Lung (tissue), 12 donors: ENCODE results near the gene CHRNA9. TPM values are rescaled to one million over a fixed set of nuclear protein-coding genes. Genes with fewer than 3 reads are reported as not detected.
A peak's percentile ranks its signal among the peaks of the same experiment; 100 is the strongest.

ENCODE experiments used
- ATAC-seq: fragments of 200-7000 bp; cut with Tn5 transposase; one replicate; pipeline ENCODE4 v1.9.1; 2020; ENCODE audit warnings: moderate number of reproducible peaks; ENCODE audit not compliant: insufficient read depth, low FRiP score
- DNase-seq, 3 donors: peaks; one replicate each; pipeline ENCODE4 v3.0.0-alpha.2; 2013 to 2017
- H3K27ac ChIP-seq, 2 donors: one replicate each; pipeline ENCODE4 v1.5.1; 2013; ENCODE audit warnings: mild to moderate bottlenecking in 2 of 2, moderate library complexity in 2 of 2, control low read depth in 1 of 2, inconsistent platforms in 1 of 2, low read depth in 1 of 2, low read length in 1 of 2
- H3K27me3 ChIP-seq, 3 donors: one replicate each; pipeline ENCODE4 v1.5.1; 2013; ENCODE audit warnings: low read length in 2 of 3; ENCODE audit not compliant: control insufficient read depth in 3 of 3, insufficient read depth in 3 of 3
- H3K36me3 ChIP-seq, 4 donors: one replicate each; pipeline ENCODE4 v1.5.1; 2013; ENCODE audit warnings: low read length in 4 of 4, mild to moderate bottlenecking in 1 of 4, moderate library complexity in 1 of 4; ENCODE audit not compliant: control insufficient read depth in 4 of 4, insufficient read depth in 4 of 4
- H3K4me1 ChIP-seq, 5 donors: one replicate each; pipeline ENCODE4 v1.5.1; 2013; ENCODE audit warnings: low read length in 5 of 5, mild to moderate bottlenecking in 2 of 5, moderate library complexity in 1 of 5; ENCODE audit not compliant: control insufficient read depth in 5 of 5, insufficient read depth in 5 of 5
- H3K4me3 ChIP-seq: one replicate; pipeline ENCODE4 v1.5.1; 2013; ENCODE audit warnings: mild to moderate bottlenecking, control low read depth, moderate library complexity
- H3K9ac ChIP-seq, 2 donors: one replicate each; pipeline ENCODE4 v1.5.1; 2013; ENCODE audit warnings: low read length in 2 of 2, control low read depth in 1 of 2; ENCODE audit not compliant: insufficient read depth in 1 of 2
- H3K9me3 ChIP-seq, 4 donors: one replicate each; pipeline ENCODE4 v1.5.1; 2013; ENCODE audit warnings: low read length in 3 of 4, mild to moderate bottlenecking in 1 of 4, moderate library complexity in 1 of 4; ENCODE audit not compliant: control insufficient read depth in 4 of 4, insufficient read depth in 3 of 4
- WGBS, 2 donors: extraction: QIAGEN DNeasy Blood & Tissue Kit; methylation state at CpG; one replicate each; pipeline ENCODE4 v1.1.7; 2013; 5-methylcytosine and 5-hydroxymethylcytosine counted together
- polyA plus RNA-seq, 2 donors: library from polyadenylated mRNA; stranded (reverse); fragments of 200-250 nt; gene quantifications; one replicate each; pipeline ENCODE4 v1.2.1, GENCODE V29; 2013
- total RNA-seq, 2 donors: library from RNA; depleted of rRNA in 1 of 2; stranded (reverse); fragments of >200 nt in 1 of 2; gene quantifications; one replicate each; pipeline ENCODE4 v1.2.1, GENCODE V29; 2014 to 2021
- TF ChIP-seq, protein P1 (sequence below): IDR thresholded peaks from 2 replicates; pipeline ENCODE4 v1.5.1; 2012; ENCODE audit warnings: mild to moderate bottlenecking; ENCODE audit errors: control extremely low read depth, extremely low read depth
- donor health status: control.
- donor health status: control.
- donor health status: Bipolar disorder and iron deficiency.
- donor health status: healthy.
- donor health status: DM: yes; HTN: yes; CAD: no.

The CHRNA9 gene
- total and polyA plus RNA-seq, 4 donors, result 0.09 TPM; not detected in 3

DNA sequence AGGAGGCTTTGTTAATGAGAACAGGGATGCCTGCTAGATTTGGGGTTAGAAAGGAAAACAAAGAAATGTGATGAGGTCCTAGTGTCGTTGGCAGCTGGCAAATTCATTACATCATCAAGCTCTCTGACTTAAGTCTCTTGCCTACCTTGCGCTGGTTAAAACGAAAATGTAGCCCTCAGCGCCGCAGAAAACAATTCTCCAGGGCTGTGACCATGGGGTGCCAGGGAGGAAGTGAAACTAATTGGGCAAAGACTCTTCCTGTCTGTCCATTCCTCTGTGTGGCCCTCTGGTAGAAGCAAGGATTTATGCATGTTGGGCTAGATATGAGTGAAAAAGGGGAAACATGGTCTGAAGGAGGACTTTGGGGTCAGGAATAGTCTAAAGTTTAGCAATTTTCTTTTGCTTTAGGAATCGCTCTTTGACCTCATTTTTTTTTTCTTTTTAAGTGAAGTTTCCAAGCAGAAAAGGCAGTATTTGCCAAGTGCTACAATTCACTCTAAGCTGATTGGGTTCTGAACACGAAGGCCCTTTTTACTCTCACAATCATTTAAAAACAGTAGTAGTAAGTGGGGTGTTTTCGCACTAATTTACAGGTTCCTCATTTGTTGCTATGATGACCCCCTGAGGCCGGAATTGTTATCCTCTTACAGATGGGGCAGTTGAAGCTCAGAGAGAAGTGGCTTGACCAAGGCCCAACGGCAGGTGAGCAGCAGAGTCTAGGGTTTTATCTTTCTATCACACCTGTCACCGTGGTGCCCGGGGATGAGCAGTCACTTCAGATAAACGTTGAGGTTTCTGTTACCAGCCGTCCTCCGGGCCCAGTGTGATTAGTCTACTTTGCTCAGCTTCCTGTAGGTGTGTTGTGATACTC lies 27.3 kb upstream of the CHRNA9 start:
- DNase-seq (peak in 1 of 3 donors; percentile 19), ATAC-seq (peak; percentile 29)
- peaks cover 0 to 7% (median 0%) of the 10 kb centered on the region in 4 donors for H3K9me3 ChIP-seq
- peaks cover 0 to 6% (median 4%) of the 10 kb centered on the region in 5 donors for H3K4me1 ChIP-seq
- WGBS, 2 donors, result 27 to 48% methylated on average over 15 of the region's 15 CpGs
- no peak overlapping the region for H3K9ac ChIP-seq
- TF ChIP-seq, protein P1, sequence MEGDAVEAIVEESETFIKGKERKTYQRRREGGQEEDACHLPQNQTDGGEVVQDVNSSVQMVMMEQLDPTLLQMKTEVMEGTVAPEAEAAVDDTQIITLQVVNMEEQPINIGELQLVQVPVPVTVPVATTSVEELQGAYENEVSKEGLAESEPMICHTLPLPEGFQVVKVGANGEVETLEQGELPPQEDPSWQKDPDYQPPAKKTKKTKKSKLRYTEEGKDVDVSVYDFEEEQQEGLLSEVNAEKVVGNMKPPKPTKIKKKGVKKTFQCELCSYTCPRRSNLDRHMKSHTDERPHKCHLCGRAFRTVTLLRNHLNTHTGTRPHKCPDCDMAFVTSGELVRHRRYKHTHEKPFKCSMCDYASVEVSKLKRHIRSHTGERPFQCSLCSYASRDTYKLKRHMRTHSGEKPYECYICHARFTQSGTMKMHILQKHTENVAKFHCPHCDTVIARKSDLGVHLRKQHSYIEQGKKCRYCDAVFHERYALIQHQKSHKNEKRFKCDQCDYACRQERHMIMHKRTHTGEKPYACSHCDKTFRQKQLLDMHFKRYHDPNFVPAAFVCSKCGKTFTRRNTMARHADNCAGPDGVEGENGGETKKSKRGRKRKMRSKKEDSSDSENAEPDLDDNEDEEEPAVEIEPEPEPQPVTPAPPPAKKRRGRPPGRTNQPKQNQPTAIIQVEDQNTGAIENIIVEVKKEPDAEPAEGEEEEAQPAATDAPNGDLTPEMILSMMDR, result no peak
- H3K36me3 ChIP-seq, result no peaks in the 10 kb centered on the region
- H3K27ac ChIP-seq, result no peak overlapping the region
- no peak overlapping the region for H3K4me3 ChIP-seq
- H3K27me3 ChIP-seq, result no peaks in the 10 kb centered on the region

DNA sequence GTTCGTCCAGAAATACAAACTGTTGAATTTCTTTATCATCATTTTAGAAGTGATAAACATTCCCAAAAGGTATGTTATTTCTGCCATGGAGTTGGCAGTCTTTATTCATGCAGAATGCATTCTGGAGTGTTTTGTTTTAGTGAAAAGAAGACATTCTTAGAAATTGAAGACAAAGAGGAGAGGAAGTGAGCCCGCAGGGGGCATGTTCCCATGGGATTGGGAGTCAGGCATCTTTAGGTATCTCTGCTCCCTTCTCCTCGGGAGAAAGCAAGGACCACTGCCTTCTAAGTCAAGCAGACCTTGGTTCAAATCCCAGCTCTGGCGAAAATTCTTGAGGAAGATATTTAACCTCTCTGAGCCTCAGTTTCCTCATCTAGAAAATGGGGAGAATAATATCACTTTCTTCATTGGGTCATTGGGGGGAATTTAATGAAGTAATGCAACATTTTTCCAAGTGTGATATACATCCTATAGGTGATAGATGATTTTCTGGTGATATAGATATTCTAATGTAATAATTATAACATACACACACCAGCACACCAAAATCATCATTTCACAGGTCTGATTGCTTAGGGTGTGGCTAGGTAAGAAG lies 26.5 kb upstream of the CHRNA9 start:
- ATAC-seq (no peak), DNase-seq (no peak)
- WGBS, 2 donors, result 62 to 63% methylated on average over 4 of the region's 4 CpGs
- no peaks in the 10 kb centered on the region for H3K36me3 ChIP-seq
- TF ChIP-seq, protein P1, result no peak
- peaks cover 0 to 5% (median 0%) of the 10 kb centered on the region in 4 donors for H3K9me3 ChIP-seq
- H3K9ac ChIP-seq, result peak overlapping the region in 1 of 2 donors; percentile 38
- H3K4me3 ChIP-seq, result no peak overlapping the region
- no peak overlapping the region for H3K27ac ChIP-seq
- H3K4me1 ChIP-seq, result peaks cover 0 to 6% (median 4%) of the 10 kb centered on the region in 5 donors
- H3K27me3 ChIP-seq, result no peaks in the 10 kb centered on the region

DNA sequence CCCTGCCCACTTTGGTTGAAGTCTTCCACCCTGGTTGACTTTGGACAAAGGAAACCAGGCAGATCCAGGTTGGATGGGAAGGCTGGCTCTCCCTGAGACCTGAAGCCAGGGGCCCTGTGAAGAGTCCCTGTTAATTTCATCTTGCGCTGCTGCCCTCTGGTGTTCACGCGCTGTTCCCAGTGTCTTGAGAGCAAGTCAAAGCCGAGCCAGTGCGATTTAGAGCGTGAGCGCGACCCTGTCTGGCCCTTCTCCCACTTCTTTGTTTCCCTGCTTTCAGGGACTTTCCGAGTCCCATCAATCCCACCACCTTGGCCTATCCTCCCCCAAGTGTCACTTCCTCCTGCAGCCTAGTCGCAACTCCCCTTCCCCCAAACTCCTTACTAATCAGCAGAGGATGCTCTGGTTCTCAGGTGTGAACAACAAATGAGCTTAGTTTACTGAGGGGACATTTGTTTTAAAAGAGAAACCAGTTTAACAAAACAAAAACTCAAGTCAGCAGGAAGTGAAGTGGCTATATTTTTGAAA lies 25.8 kb upstream of the CHRNA9 start:
- H3K4me3 ChIP-seq, result no peak overlapping the region
- peak; percentile 90 to 93 (median 91) for DNase-seq
- H3K9ac ChIP-seq, result peak overlapping the region in 1 of 2 donors; percentile 37
- H3K27ac ChIP-seq, result peak overlapping the region in 1 of 2 donors; percentile 55
- peaks cover 0 to 5% (median 0%) of the 10 kb centered on the region in 4 donors for H3K9me3 ChIP-seq
- H3K4me1 ChIP-seq, result peaks cover 0 to 6% (median 4%) of the 10 kb centered on the region in 5 donors
- H3K36me3 ChIP-seq, result no peaks in the 10 kb centered on the region
- WGBS, 2 donors, result 0 to 2% methylated on average over 10 of the region's 10 CpGs
- TF ChIP-seq, protein P1, result peak; percentile 88
- ATAC-seq, result peak; percentile 66
- H3K27me3 ChIP-seq, result no peaks in the 10 kb centered on the region
